WTC11 (cell line): ENCODE results near the gene SPOCK1. TPM values are rescaled to one million over a fixed set of nuclear protein-coding genes. Genes with fewer than 3 reads are reported as not detected.

Experiments
- ATAC-seq: fragments of 200-7000 bp; cut with Tn5 transposase; 2 replicates; pipeline ENCODE4 v1.10.0; 2021; ENCODE audit warnings: mild to moderate bottlenecking, moderate library complexity
- CTCF ChIA-PET: fragments of 300-600 bp; sonication (Branson Sonifier 250); formaldehyde crosslinking; loops from one replicate; lab custom pipeline; 2021; ENCODE audit warnings: antibody characterized with exemption; lab: Charles Lee
- POLR2A ChIA-PET: fragments of 350-600 bp; sonication (Branson Sonifier 250); formaldehyde crosslinking; loops from one replicate; lab custom pipeline; 2021; ENCODE audit warnings: antibody characterized with exemption; lab: Charles Lee
- DNase-seq: peaks from one replicate; pipeline ENCODE4 v3.0.0; 2021; ENCODE audit warnings: low spot score
- H3K27ac Mint-ChIP-seq: 2 replicates; pipeline ENCODE4 v1.8.0; 2021; ENCODE audit warnings: mixed read lengths
- H3K27me3 Mint-ChIP-seq: 2 replicates; pipeline ENCODE4 v1.8.0; 2021; ENCODE audit warnings: low read depth, mild to moderate bottlenecking, moderate library complexity, mixed read lengths
- H3K36me3 Mint-ChIP-seq: 2 replicates; pipeline ENCODE4 v1.8.0; 2021; ENCODE audit warnings: mixed read lengths
- H3K4me1 Mint-ChIP-seq: 2 replicates; pipeline ENCODE4 v1.8.0; 2022; ENCODE audit warnings: mixed read lengths
- H3K4me3 Mint-ChIP-seq: 2 replicates; pipeline ENCODE4 v1.8.0; 2021; ENCODE audit warnings: mild to moderate bottlenecking, moderate library complexity, mixed read lengths
- H3K9me3 Mint-ChIP-seq: 2 replicates; pipeline ENCODE4 v1.8.0; 2021; ENCODE audit warnings: mixed read lengths
- CDX4 ChIP-seq: fragments of 250-450 bp; sonication (Bioruptor Pico); IDR thresholded peaks from 2 replicates; pipeline ENCODE4 v1.9.0; 2021; ENCODE audit warnings: moderate library complexity, mild to moderate bottlenecking, inconsistent platforms, borderline replicate concordance
- CTCF ChIP-seq: fragments of 200-600 bp; IDR thresholded peaks from 2 replicates; pipeline ENCODE4 v1.8.0; 2022; ENCODE audit warnings: antibody characterized with exemption
- ELF4 ChIP-seq: sonication (generic); formaldehyde crosslinking; IDR thresholded peaks from 2 replicates; pipeline ENCODE4 v1.8.1; 2022; ENCODE audit warnings: low read depth, mild to moderate bottlenecking, moderate library complexity, missing genetic modification reagents
- ESRRA ChIP-seq: sonication (generic); formaldehyde crosslinking; IDR thresholded peaks from 2 replicates; pipeline ENCODE4 v1.8.1; 2022; ENCODE audit warnings: mild to moderate bottlenecking, missing genetic modification reagents, borderline replicate concordance
- ETV6 ChIP-seq: sonication (generic); formaldehyde crosslinking; IDR thresholded peaks from 2 replicates; pipeline ENCODE4 v1.8.1; 2022; ENCODE audit warnings: mild to moderate bottlenecking, missing genetic modification reagents
- FOXK1 ChIP-seq: sonication (generic); formaldehyde crosslinking; IDR thresholded peaks from 2 replicates; pipeline ENCODE4 v1.8.0; 2022; ENCODE audit warnings: mild to moderate bottlenecking, moderate library complexity, missing genetic modification reagents
- IRF2 ChIP-seq: sonication (generic); formaldehyde crosslinking; IDR thresholded peaks from 2 replicates; pipeline ENCODE4 v1.8.0; 2022; ENCODE audit warnings: low read depth, missing genetic modification reagents, borderline replicate concordance
- MXD4 ChIP-seq: fragments of 250-450 bp; sonication (Bioruptor Pico); IDR thresholded peaks from 2 replicates; pipeline ENCODE4 v1.8.0; 2021; ENCODE audit warnings: mild to moderate bottlenecking, moderate library complexity, borderline replicate concordance
- MYBL2 ChIP-seq: sonication (generic); formaldehyde crosslinking; IDR thresholded peaks from 2 replicates; pipeline ENCODE4 v1.8.1; 2023; ENCODE audit warnings: mild to moderate bottlenecking, moderate library complexity, missing genetic modification reagents
- NFE2L1 ChIP-seq: sonication (generic); formaldehyde crosslinking; IDR thresholded peaks from 2 replicates; pipeline ENCODE4 v1.8.1; 2023; ENCODE audit warnings: missing genetic modification reagents
- RORB ChIP-seq: fragments of 250-450 bp; sonication (Bioruptor Pico); IDR thresholded peaks from 2 replicates; pipeline ENCODE4 v1.9.0; 2021; ENCODE audit warnings: mild to moderate bottlenecking
- SP1 ChIP-seq: sonication (generic); formaldehyde crosslinking; conservative IDR thresholded peaks from 2 replicates; pipeline ENCODE4 v1.8.1; 2022; ENCODE audit warnings: missing genetic modification reagents
- TEAD1 ChIP-seq: sonication (generic); formaldehyde crosslinking; IDR thresholded peaks from 2 replicates; pipeline ENCODE4 v1.8.0; 2022; ENCODE audit warnings: mild to moderate bottlenecking, missing genetic modification reagents
- ZNF263 ChIP-seq: sonication (generic); formaldehyde crosslinking; IDR thresholded peaks from 2 replicates; pipeline ENCODE4 v1.8.1; 2022; ENCODE audit warnings: low read depth, mild to moderate bottlenecking, moderate library complexity, missing genetic modification reagents
- ZNF317 ChIP-seq: sonication (generic); formaldehyde crosslinking; IDR thresholded peaks from 2 replicates; pipeline ENCODE4 v1.8.1; 2023; ENCODE audit warnings: low read depth, mild to moderate bottlenecking, moderate library complexity, missing genetic modification reagents, borderline replicate concordance
- ZNF512 ChIP-seq: sonication (generic); formaldehyde crosslinking; IDR thresholded peaks from 2 replicates; pipeline ENCODE4 v1.8.1; 2022; ENCODE audit warnings: missing genetic modification reagents, borderline replicate concordance
- total RNA-seq: library from RNA; stranded (reverse); gene quantifications from 3 replicates; pipeline ENCODE4 v1.2.3, GENCODE V29; 2021
- TF ChIP-seq, protein P1 (sequence below): sonication (generic); formaldehyde crosslinking; IDR thresholded peaks from 2 replicates; pipeline ENCODE4 v1.8.0; 2023; ENCODE audit warnings: missing genetic modification reagents
- TF ChIP-seq, protein P2 (sequence below): fragments of 250-450 bp; sonication (Bioruptor Pico); conservative IDR thresholded peaks from 2 replicates; pipeline ENCODE4 v1.9.0; 2021; ENCODE audit warnings: mild to moderate bottlenecking
- TF ChIP-seq, protein P3 (sequence below): sonication (generic); formaldehyde crosslinking; IDR thresholded peaks from 2 replicates; pipeline ENCODE4 v1.8.0; 2023; ENCODE audit warnings: mild to moderate bottlenecking, missing genetic modification reagents

Gene SPOCK1
- total RNA-seq, 1 experiment from 2014 or later: 15.2 TPM

DNA sequence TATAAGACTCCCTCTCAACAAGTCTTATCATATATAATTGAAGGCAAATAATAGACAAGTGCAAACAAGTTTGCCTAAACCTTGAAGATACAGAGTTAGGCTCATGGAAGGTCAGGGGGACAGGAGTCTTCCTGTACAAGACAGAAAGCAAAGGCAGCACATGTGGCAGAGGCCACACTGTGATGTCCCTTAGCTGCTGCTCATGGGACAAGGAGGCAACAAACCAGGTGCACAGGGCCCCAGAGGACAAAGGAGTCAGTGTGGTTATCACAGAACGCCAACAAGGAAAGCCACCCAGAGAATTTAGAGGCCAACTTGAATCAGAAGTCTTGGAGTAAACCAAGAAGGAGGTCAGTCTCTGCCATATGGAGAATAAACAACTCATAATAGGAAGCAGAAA lies 444.8 kb downstream of the SPOCK1 start (continued):
- TF ChIP-seq ZNF263 (CRISPR knock-in tag) (no peak), IRF2 (CRISPR knock-in tag) (no peak), FOXK1 (CRISPR knock-in tag) (no peak), NFE2L1 (CRISPR knock-in tag) (no peak), ESRRA (CRISPR knock-in tag) (no peak), MXD4 (CRISPR knock-in tag) (no peak)
- TF ChIP-seq, protein P1, sequence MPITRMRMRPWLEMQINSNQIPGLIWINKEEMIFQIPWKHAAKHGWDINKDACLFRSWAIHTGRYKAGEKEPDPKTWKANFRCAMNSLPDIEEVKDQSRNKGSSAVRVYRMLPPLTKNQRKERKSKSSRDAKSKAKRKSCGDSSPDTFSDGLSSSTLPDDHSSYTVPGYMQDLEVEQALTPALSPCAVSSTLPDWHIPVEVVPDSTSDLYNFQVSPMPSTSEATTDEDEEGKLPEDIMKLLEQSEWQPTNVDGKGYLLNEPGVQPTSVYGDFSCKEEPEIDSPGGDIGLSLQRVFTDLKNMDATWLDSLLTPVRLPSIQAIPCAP (CRISPR knock-in tag): no peak

DNA sequence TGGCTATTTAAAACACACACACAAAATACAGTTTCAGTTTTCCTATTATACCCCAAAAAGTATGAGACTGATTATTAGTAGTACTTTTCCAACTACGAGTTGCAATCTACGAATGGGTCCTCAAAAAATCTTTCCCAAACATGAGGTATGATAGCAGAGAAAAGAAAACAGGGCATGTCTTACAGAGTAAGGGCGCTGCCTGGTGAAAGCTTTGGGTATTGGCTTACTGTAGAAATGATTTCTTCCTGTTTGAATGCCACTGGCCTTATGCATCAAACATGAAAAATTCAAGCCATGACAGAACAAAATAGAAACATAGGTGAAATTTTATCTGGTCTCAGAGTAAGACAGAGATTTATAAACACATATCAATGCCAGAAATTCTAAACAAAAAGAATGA lies 448.0 kb downstream of the SPOCK1 start:
- no peaks in the 10 kb centered on the region for H3K27me3 Mint-ChIP-seq
- no peaks in the 10 kb centered on the region for H3K36me3 Mint-ChIP-seq
- no peaks in the 10 kb centered on the region for H3K9me3 Mint-ChIP-seq
- ChIA-PET CTCF (no interaction called here), POLR2A (no interaction called here)
- H3K27ac Mint-ChIP-seq: no peak overlapping the region
- no peak for TF ChIP-seq RORB (CRISPR knock-in tag)
- peak; percentile 39; the same call in 1 of the 2 replicates for TF ChIP-seq CTCF
- no peak overlapping the region for H3K4me3 Mint-ChIP-seq
- ATAC-seq (peak; percentile 64), DNase-seq (no peak)
- peaks cover 8% of the 10 kb centered on the region for H3K4me1 Mint-ChIP-seq

DNA sequence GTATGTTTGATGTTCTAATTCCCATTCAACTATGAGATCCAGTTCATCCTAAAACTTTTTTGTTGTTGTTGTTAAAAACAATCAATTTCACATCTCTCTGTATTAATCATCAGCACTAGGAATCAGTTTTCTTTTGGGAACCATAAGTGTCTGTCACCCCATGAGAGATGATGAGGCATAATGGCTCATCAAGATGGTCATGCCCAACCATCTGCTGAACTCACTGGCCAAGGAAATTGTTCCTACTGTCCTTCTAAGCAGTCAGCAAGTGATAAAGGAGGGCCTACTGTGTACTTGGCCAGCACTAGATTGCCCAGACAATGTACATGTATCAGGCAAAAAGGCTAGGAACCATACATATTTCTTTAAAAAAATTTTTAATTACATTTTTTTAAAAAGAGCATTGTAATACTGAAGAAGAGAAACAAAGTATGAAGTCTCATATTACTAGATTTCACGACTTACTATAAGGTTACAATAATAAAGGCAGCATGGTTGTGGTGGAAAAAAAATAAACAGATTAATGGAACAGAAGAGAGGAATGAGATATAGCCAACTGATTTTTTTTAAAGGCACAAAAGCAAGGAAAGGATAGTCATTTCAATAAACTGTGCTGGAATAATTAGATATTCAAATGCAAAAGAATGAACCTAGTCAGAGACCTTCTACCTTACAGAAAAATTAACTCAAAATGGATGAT lies 458.3 kb downstream of the SPOCK1 start:
- H3K4me1 Mint-ChIP-seq: peaks cover 41% of the 10 kb centered on the region
- CTCF ChIA-PET: no interaction called here
- ATAC-seq (no peak), DNase-seq (no peak)
- no peak overlapping the region for H3K27ac Mint-ChIP-seq
- POLR2A ChIA-PET: no interaction called here
- no peak overlapping the region for H3K4me3 Mint-ChIP-seq
- peaks cover 11% of the 10 kb centered on the region for H3K36me3 Mint-ChIP-seq
- H3K9me3 Mint-ChIP-seq: peaks cover 35% of the 10 kb centered on the region
- no peaks in the 10 kb centered on the region for H3K27me3 Mint-ChIP-seq
- TF ChIP-seq, protein P1 (CRISPR knock-in tag): no peak
- no peak for TF ChIP-seq TEAD1 (CRISPR knock-in tag)
- TF ChIP-seq NFE2L1 (CRISPR knock-in tag): no peak
- TF ChIP-seq, protein P2, sequence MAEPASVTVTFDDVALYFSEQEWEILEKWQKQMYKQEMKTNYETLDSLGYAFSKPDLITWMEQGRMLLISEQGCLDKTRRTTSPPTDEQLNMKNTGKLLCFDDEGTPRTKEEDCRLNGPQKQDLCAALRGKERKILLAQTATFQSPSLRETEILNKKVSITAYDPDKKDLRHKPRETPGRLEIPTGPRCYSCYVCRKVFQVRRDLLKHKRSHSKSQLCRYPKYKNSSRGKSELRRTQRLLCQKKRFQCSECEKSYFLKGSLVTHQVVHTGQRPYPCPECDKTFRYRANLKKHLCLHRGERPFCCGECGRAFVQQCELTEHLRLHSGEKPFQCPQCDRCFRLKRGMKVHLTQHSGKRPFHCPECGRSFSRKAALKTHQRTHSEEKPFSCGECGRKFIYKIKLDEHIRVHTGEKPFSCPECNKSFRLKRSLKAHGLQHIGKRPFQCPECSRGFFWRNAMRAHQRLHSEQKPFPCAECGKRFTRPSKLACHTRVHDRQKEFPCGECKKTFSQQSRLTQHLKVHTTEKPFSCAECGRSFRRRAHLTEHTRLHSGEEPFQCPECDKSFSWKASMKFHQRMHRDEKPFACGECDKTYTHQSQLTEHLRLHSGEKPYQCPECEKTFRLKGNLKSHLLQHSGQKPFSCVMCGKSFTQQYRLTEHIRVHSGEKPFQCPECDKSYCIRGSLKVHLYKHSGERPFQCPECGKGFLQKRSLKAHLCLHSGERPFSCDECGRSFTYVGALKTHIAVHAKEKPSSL (CRISPR knock-in tag): no peak
- TF ChIP-seq ETV6 (CRISPR knock-in tag): no peak
- TF ChIP-seq SP1 (CRISPR knock-in tag): no peak
- no peak for TF ChIP-seq MYBL2 (CRISPR knock-in tag)
- TF ChIP-seq CTCF: no peak
- no peak for TF ChIP-seq ZNF317 (CRISPR knock-in tag)
- TF ChIP-seq ZNF512: no peak
- TF ChIP-seq, protein P3, sequence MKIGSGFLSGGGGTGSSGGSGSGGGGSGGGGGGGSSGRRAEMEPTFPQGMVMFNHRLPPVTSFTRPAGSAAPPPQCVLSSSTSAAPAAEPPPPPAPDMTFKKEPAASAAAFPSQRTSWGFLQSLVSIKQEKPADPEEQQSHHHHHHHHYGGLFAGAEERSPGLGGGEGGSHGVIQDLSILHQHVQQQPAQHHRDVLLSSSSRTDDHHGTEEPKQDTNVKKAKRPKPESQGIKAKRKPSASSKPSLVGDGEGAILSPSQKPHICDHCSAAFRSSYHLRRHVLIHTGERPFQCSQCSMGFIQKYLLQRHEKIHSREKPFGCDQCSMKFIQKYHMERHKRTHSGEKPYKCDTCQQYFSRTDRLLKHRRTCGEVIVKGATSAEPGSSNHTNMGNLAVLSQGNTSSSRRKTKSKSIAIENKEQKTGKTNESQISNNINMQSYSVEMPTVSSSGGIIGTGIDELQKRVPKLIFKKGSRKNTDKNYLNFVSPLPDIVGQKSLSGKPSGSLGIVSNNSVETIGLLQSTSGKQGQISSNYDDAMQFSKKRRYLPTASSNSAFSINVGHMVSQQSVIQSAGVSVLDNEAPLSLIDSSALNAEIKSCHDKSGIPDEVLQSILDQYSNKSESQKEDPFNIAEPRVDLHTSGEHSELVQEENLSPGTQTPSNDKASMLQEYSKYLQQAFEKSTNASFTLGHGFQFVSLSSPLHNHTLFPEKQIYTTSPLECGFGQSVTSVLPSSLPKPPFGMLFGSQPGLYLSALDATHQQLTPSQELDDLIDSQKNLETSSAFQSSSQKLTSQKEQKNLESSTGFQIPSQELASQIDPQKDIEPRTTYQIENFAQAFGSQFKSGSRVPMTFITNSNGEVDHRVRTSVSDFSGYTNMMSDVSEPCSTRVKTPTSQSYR (CRISPR knock-in tag): no peak
- TF ChIP-seq CDX4: no peak
- no peak for TF ChIP-seq ELF4 (CRISPR knock-in tag)
